Activated naive CD4-positive, alpha-beta T cell (primary cell): Measurements from ENCODE around the gene AKAP5.
"Not testable (repeated sequence)": the region's sequence is repeated elsewhere in the genome, so short reads cannot be mapped to it uniquely, and the experiment has no call there.

Experiments
- DNase-seq, 4 experiments: peaks; one replicate each; lab custom pipeline; 2025; lab: John Stamatoyannopoulos, UW

AKAP5 gene

DNA sequence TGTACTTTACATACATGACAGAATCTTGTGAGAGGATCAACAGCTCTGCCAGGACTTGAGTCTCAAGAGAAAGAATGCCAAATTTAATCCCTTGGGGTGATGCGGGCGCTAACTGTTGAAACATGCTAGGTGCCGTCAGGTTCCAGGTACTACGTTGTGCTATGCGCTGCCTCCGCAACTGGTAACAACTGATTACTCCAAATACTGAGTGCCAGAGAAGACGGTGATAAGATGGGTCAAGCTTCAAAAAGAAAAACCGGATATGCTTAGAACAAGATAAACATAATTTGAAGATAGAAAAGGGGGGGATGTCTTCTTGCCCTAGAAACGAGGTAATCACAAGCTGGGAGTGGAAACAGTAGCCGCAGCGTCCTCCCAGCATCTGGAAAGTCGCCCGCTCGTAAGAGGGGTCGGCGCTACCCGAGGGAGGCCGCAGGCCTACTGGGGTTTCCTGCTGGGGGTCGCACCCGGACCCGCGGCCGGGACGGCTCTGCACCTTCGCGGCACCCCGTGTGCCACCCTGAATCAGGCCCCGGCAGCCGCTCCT, 37.7 kb downstream of the AKAP5 start:
- peak in 2 of 4 experiments; percentile 13 to 44 for DNase-seq

DNA sequence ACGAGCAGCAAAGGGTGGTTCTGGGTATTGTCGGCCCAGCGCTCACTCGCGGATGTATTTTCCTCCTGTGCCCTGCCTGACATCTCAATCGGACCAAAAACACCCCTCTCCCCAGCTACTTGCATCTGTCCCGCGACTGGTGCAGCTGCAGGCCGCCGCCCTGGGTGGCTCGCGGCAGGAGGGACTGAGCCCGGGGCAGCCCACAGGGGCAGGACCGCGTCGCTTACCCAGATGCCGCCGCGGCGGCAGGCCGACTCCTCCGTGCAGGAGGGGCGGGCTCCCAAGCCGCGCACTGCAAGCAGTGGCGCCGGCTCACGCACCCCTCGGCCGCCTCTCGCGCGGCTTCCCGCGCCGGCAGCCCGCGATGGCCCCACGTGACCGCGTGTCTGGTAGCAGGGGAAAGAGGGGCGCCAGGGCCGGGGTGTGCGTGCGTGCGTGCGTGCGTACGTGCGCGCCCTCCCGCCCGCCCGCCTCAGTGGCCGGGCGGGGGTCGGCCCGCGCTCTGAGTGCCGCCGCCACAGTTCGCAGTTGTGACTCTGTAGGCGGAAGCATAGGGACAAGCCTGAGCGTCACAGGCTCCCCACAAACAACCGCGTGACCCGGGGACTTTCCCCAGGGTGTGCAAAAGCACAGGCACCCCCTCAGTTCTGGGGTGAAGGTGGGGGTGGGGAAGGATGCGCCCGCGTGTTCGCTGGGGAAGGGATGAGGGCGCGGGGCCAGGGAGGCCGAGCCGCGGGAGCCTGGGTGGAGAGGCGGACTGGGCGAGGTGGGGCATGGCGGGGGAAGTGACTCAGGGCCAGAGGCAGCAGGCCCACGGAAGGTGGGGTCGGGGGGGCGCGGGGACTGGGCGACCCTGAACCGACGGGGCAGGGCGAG, 38.4 kb downstream of the AKAP5 start, which contains the start of gene ZBTB25:
Gene ZBTB25, minus strand, starts transcription at position 405 of the 876 bp plus-strand sequence. CDS start 13,305 bp downstream, outside the sequence.
- DNase-seq, result peak; percentile 87 to 98 (median 96)

DNA sequence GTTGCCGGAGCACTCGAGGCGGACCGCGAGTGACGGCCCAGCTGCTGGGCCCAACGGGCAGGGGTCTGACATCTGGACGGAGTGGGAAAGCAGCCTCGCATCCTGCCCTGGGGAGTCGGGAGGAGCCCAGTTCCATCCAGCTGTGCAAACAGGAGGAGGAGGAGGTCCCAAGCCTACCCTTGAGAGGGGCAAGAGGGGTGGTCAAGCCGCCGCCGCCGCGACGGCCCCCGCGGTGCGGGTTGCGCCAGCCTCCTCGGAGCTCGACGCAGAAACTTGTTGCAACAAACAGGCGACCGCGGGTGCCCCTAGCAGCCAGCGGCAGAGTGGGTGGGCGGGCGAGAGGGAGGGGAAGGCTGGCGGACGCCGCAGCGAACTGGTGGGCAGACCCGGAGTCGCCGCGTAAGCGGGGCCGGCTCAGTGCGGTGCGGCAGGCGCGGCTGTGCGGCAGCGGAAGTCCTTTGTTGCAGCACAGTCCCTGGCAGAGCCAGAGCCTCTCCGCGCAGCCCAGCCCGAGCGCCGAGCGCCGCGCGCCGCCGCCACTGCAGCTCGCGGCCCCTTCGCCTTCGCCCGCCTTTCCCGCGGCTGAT, 39.1 kb downstream of the AKAP5 start, which contains the start of gene ZBTB1:
Gene ZBTB1, plus strand, starts transcription at position 461 of the 587 bp plus-strand sequence. CDS start 16,735 bp downstream, outside the sequence.
- DNase-seq, result peak; percentile 62 to 83 (median 74)

DNA sequence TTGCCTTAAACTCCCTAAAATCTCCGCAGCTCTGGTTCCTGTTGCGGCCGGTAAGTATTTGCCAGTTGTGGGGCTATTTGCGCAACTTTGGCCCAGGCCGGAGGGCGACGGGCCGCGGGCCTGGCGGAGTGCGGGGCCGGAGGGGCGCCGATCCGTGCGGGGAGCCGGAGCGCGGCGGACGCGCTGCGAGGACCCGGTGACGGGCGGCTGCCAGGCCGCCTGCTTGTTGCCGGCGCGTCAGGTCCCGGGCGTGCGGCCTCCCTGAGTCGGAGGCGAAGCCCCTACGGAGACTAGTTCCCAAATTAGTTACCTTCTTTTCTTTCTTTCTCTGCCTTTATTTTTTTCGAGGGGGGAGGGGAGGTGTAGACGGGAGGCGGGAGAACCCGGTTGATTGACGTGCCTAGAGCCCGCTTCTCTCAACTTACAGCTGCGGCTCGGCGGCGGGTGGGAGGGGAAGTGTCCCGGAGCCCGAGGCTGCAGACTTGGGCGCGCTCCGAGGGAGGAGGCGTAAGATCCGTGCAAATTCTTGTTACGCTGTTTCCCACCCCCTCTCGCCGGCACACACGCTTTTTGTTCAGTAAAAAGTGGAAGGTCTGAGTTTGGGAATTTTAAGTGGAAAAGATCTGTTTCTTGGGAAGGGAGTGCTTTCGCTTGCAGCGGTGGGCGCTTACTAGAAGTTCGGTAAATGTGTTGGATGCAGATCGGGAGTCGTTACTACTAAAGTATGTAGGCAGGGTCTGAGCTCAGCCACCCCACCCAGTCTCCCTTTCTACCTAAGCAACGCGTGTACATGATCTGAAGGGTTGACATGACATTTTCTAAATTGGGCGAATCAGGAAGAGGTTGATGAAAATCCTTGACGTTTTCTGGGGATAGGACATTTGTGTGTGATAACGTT, 39.8 kb downstream of the AKAP5 start:
- peak; percentile 50 to 74 (median 58) for DNase-seq

DNA sequence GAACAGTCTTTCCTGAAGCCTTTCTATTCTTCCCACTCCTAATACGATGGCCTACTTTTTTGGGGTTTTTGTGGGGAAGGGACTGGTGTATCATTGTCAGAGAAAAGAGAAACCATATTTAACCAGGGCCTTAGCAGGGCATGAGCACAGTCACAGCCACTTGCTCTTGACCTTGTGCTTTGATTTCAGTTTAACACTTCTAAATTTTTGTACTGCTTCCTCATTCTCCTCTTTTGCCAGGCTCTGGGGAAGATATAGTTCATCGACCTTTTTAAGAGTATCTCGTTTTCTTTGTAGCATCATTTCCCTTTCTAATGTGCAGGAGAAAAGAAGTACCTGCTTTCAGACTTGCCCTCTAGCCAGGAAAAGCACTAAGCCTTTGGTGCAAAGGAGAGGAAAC, 41.4 kb downstream of the AKAP5 start:
- DNase-seq, result no peak

DNA sequence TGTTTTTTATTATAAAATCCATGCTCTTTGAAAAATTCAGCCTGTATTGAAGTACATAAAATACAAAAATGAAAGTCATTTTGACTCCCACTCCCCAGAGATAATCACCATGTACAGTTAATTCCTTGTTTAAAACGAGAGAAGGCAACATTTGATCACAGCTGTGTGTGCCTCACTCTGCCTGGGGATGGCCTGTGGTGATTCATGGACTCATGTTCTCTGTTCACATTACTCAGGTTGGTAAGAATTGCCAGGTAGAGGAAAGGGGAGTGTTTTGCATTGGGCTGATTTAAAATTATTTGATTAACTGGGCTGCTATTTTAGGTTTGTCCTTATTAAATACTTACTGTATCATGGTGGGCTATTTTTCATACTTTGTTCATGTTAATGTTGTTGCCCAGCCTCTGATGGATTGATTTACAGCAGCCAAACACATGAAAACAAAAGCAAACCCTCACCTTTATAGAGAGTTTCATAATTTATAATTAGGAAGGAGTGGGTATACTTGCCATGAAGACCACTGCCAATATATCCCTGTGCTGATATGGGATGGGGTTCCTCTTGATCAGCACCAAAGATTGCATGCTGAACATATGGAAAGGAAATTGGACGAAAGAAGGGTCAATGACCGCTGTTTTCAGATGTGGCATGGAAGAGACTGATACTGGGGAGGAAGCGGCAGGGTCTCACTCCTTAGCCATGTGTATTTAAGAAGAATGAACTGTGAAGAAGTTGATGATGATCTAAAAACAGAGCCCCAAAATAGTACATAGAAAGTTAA, 42.3 kb downstream of the AKAP5 start:
- DNase-seq, result no peak

DNA sequence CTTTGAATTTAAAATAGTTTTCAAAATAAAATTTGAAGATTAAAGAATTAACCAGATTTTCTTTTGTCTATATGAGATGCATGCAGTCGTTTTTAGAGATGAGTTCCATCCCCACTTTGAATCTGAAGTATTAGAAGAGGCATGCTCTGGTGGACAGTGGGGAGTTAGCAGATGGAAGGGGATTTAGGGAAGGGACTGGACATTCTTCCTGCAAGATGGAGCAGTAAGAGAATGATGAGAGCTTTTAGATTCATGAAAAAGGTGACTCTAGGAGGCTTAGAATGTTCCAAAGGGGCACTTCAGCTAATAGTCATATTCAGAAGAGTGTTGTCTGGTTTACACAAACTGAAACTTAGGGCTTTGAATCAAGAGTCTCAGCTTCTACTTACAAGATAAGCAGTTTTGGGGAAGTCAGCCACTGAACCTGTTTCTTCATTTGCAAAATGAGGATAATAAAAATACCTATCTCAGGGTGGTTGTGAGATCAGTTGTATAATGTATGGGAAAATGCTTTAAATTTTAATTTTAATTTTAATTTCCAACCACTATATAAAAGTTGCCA, 43.0 kb downstream of the AKAP5 start:
- no peak for DNase-seq

DNA sequence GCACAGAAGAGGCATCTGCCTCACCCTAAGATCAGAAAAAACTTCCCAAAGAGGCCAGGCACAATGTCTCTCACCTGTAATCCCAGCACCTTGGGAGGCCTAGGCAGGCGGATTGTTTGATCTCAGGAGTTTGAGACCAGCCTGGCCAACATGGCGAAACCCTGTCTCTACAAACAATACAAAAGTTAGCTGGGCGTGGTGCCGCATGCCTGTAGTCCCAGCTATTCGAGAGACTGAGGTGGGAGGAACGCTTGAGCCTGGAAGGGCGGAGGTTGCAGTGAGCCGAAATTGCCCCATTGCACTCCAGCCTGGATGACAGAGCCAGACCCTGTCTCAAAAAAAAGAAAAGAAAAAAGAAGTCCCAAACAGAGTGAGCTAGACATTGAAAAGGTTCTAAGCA, 43.7 kb downstream of the AKAP5 start:
- no peak for DNase-seq

DNA sequence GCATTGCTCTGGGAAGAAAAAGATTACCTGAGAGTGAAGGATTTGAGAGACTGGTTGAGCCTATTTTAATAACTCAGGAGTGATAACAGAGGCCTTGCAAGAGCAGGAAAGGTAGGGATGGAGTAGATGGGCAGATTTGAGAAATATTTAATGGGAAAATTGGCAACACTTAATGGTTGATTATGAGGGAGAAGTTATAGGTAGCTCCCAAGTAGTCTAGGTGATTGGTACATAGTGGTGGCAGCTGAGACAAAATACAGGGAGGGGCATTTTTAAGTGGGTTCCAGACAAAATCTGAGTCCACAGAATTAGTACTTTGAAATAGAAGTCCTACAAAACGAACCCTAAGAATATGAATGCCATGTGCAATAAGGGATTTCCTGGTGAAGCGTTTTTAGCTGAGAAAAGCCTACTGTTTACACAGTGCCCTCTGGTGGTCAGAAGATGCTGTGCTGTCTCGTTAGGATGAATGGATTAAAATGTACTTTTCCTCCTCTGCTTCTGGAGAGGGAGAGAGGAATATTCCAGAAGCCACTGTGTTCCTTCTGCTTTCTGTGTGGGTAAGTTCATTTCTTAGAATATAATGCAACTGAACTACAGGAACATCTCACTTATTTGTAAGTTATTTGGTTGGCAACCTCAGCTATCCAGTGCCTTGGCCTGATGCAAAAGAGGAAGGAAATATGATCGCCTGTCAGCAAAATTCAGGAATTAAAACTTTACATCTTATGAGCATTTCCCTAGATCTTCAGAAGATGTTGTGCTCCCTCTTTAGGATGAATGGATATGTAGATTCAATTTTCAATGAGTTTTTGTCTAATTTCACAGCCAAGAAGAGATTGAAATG, 45.7 kb downstream of the AKAP5 start:
- DNase-seq, result peak in 3 of 4 experiments; percentile 7 to 46 (median 37)

DNA sequence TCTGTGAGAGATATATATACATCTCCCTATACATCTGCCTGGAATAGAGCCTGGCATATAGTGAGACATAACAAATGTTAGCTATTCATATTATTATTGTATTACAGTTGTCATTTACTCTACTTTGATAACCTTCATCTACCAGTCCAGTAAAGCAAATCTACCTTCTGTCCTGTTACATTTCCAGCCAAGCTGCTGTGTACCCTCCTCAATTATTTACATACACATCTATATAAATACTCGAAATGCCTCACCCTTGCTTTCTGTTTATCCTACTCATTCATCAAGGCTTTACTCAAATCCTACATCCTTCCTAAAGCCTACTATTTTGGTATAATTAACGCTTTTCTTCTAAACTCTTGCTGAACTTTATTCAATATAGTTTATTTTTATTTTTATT, 48.0 kb downstream of the AKAP5 start:
- DNase-seq, result no peak

DNA sequence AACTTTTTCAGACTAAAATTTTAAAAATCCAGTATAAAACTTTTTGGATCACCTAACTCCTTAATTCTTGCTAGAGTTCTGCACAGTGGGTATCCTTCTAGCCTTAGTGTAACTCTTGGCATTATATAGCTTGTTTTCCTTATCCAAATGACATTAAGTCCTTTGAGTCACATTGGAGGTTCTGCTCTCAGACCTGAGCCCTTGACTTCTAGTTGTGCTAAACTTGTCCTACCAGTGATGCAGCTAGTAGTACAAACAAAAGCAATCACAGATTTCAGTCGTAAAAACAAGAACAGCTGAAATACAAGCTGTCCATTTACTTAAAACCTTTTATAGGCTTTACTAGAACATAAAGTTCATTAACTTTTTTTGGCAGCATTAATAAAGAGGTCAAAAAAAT, 49.8 kb downstream of the AKAP5 start:
- DNase-seq, result no peak

DNA sequence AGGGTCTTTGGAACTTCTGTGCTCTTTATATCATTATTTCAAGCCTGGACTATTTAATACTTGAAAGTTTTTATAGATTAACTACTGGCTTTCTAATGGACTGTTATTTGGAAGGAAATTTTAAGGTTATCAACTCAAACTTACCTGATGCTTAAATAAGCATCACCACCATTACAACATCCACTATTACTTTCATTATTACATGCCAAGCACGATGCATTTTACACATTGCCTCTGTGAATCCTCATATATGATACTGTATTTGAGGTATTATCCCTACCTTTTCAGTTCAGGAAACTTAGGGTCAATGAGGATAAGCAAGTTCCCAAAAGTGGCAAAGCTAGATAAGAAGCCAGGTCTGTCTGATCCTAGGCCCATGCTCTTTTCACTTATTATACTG, 51.7 kb downstream of the AKAP5 start:
- DNase-seq, result no peak

DNA sequence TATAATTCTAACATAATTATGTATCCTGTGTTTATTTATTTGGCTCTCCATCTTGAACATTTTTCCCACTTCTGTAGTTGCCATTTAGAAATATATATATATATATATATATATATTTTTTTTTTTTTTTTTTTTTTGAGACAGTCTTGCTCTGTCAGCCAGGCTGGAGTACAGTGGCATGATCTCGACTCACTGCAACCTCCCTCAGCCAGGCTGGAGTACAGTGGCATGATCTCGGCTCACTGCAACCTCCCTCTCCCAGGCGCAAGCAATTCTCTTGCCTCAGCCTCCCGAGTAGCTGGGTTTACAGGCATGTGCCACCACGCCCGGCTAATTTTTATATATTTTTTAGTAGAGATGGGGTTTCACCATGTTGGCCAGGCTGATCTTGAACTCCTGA, 52.4 kb downstream of the AKAP5 start:
- not testable (repeated sequence) for DNase-seq

DNA sequence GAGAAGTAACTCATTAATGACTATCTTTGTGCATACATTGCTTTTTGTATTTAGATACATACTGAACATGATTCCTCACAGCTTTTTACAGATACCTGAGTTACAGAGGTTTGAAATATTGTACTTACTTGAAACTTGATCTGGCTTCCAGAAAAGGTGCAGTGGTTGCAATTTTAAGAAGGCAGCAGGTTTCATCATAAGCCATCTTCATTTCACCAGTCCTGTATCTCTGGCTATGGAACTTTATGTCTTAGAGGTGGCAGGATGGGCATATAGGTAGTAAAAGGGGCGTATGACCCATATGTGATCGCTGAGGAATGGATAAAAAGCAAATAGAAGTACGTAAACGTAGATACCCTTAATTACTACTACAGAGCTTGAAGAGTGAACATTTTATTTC, 52.9 kb downstream of the AKAP5 start:
- no peak for DNase-seq

DNA sequence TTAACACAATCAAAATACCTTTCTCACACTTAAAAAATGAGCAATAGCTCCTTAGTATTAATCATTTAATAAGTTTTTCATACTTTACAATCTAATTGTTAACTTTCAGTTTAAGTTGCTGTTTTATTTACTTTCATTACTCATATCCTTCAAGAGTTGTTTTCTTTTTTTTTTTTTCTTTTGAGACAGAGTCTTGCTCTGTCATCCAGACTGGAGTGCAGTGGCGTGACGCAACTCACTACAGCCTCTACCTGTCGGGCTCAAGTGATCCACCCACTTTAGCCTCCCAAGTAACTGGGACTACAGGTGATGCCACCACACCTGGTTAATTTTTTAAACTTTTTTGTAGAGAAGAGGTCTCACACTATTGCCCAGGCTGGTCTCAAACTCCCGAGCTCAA, 55.4 kb downstream of the AKAP5 start:
- DNase-seq, result no peak

DNA sequence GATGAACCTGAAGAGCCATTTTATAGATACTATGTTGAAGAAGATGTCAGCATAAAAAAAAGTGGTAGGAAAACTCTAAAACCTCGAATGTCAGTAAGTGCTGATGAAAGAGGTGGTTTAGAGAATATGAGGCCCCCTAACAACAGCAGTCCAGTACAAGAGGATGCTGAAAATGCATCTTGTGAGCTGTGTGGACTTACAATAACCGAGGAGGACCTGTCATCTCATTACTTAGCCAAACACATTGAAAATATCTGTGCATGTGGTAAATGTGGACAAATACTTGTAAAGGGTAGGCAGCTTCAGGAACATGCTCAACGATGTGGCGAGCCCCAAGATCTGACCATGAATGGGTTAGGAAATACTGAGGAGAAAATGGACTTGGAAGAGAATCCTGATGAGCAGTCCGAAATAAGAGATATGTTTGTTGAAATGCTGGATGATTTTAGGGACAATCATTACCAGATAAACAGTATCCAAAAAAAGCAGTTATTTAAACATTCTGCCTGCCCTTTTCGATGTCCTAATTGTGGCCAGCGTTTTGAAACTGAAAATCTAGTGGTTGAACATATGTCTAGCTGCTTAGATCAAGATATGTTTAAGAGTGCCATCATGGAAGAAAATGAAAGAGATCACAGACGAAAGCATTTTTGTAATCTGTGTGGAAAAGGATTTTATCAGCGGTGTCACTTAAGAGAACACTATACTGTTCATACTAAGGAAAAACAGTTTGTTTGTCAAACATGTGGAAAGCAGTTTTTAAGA, 57.5 kb downstream of the AKAP5 start:
- DNase-seq, result no peak
